CD4-positive, alpha-beta T cell (primary cell): ENCODE results near the gene SCAMP4. TPM values are rescaled to one million over a fixed set of nuclear protein-coding genes. Genes with fewer than 3 reads are reported as not detected.
A peak's percentile ranks its signal among the peaks of the same experiment; 100 is the strongest.

Source experiments
- ATAC-seq: fragments of 200-7000 bp; cut with Tn5 transposase; one replicate; pipeline ENCODE4 v1.10.0; 2022; ENCODE audit warnings: mild to moderate bottlenecking; ENCODE audit not compliant: poor library complexity
- CTCF ChIA-PET: fragments of 350-600 bp; sonication (Branson Sonifier 250); formaldehyde crosslinking; loops from one replicate; lab custom pipeline; 2021; ENCODE audit warnings: antibody characterized with exemption, inconsistent platforms; lab: Charles Lee
- POLR2A ChIA-PET: fragments of 350-600 bp; sonication (Branson Sonifier 250); formaldehyde crosslinking; loops from one replicate; lab custom pipeline; 2021; ENCODE audit warnings: antibody characterized with exemption, inconsistent platforms; lab: Charles Lee
- DNase-seq, 14 experiments: peaks; one replicate each; pipeline ENCODE4 v3.0.0-alpha.2; 2013 to 2020; ENCODE audit warnings: mixed read lengths in 2 of 14
- H3K27ac ChIP-seq, 2 donors: one replicate each; pipeline versions ENCODE4 v1.5.1 to v1.7.0; 2013; ENCODE audit warnings: low read length in 2 of 2, low read depth in 1 of 2, mild to moderate bottlenecking in 1 of 2
- H3K27me3 ChIP-seq, 2 experiments: 1 replicate in 1 of 2; 2 replicates in 1 of 2; pipeline versions ENCODE4 v1.6.1 to v1.7.0; 2013; ENCODE audit warnings: low read length in 2 of 2, control low read depth in 1 of 2, mild to moderate bottlenecking in 1 of 2, moderate library complexity in 1 of 2; ENCODE audit not compliant: insufficient read depth in 2 of 2, control insufficient read depth in 1 of 2
- H3K36me3 ChIP-seq: one replicate; pipeline ENCODE4 v1.6.1; 2013; ENCODE audit warnings: low read length, control low read depth; ENCODE audit not compliant: insufficient read depth
- H3K4me1 ChIP-seq: one replicate; pipeline ENCODE4 v1.6.1; 2013; ENCODE audit warnings: low read length, control low read depth; ENCODE audit not compliant: insufficient read depth
- H3K4me3 ChIP-seq: one replicate; pipeline ENCODE4 v1.5.1; 2013; ENCODE audit warnings: mild to moderate bottlenecking, low read length, moderate library complexity
- H3K9me3 ChIP-seq, 2 experiments: 1 replicate in 1 of 2; 2 replicates in 1 of 2; pipeline versions ENCODE4 v1.6.1 to v1.7.0; 2013; ENCODE audit warnings: low read length in 2 of 2, mild to moderate bottlenecking in 2 of 2, control low read depth in 1 of 2, moderate library complexity in 1 of 2; ENCODE audit not compliant: control insufficient read depth in 1 of 2, insufficient read depth in 1 of 2
- H3K27ac Mint-ChIP-seq: one replicate; pipeline ENCODE4 v1.8.0; 2020; ENCODE audit warnings: mixed read lengths
- H3K27me3 Mint-ChIP-seq: one replicate; pipeline ENCODE4 v1.8.0; 2021; ENCODE audit warnings: mixed read lengths
- H3K36me3 Mint-ChIP-seq: one replicate; pipeline ENCODE4 v1.8.0; 2021; ENCODE audit warnings: low read depth, mixed read lengths
- H3K4me1 Mint-ChIP-seq: one replicate; pipeline ENCODE4 v1.8.0; 2021; ENCODE audit warnings: low read depth, mixed read lengths
- H3K4me3 Mint-ChIP-seq: one replicate; pipeline ENCODE4 v1.8.0; 2020; ENCODE audit warnings: mild to moderate bottlenecking, mixed read lengths
- H3K9me3 Mint-ChIP-seq: one replicate; pipeline ENCODE4 v1.8.0; 2020; ENCODE audit warnings: mixed read lengths
- intact Hi-C, 2 experiments: fragments of 100-400 bp; cut with DNase I in 1 of 2; cut with micrococcal nuclease in 1 of 2; formaldehyde crosslinking; loops; one replicate each; pipeline versions ENCODE4 v1.15.1 to v1.9.0; 2023 to 2025; cut with DNase I, micrococcal nuclease
- total RNA-seq, 174 experiments: library from RNA in 2 of 174; stranded (reverse) in 2 of 174; gene quantifications; one replicate each; pipeline ENCODE4 v1.2.3 and lab custom pipeline; 2021 to 2026
- TF ChIP-seq, protein P1 (sequence below): fragments of 200-600 bp; IDR thresholded peaks from one replicate; pipeline ENCODE4 v1.8.0; 2022; ENCODE audit warnings: antibody characterized with exemption, mild to moderate bottlenecking

SCAMP4 gene
- total RNA-seq, 2 experiments from 2014 or later = 12.7 to 15.4 TPM

- TF ChIP-seq, protein P1, sequence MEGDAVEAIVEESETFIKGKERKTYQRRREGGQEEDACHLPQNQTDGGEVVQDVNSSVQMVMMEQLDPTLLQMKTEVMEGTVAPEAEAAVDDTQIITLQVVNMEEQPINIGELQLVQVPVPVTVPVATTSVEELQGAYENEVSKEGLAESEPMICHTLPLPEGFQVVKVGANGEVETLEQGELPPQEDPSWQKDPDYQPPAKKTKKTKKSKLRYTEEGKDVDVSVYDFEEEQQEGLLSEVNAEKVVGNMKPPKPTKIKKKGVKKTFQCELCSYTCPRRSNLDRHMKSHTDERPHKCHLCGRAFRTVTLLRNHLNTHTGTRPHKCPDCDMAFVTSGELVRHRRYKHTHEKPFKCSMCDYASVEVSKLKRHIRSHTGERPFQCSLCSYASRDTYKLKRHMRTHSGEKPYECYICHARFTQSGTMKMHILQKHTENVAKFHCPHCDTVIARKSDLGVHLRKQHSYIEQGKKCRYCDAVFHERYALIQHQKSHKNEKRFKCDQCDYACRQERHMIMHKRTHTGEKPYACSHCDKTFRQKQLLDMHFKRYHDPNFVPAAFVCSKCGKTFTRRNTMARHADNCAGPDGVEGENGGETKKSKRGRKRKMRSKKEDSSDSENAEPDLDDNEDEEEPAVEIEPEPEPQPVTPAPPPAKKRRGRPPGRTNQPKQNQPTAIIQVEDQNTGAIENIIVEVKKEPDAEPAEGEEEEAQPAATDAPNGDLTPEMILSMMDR = no peak
- intact Hi-C loops = no loop called here
- Mint-ChIP-seq H3K36me3 (peaks cover 8% of the 10 kb centered on the region), H3K27me3 (no peaks in the 10 kb centered on the region), H3K4me3 (peak overlapping the region; percentile 87), H3K4me1 (peaks cover 64% of the 10 kb centered on the region), H3K27ac (peak overlapping the region; percentile 96), H3K9me3 (no peaks in the 10 kb centered on the region)
- POLR2A ChIA-PET = interaction anchor here (0.9 to 2.0 kb wide), 3 partner anchors 8 to 590 kb away, joined by 3 to 8 read pairs (median 4); partner anchors contain the start of gene CIRBP
- peaks cover 86% of the 10 kb centered on the region for H3K4me1 ChIP-seq
- no peaks in the 10 kb centered on the region for H3K9me3 ChIP-seq
- DNase-seq = peak in 2 of 14 experiments; percentile 28 to 48
- H3K27me3 ChIP-seq = no peaks in the 10 kb centered on the region
- peak overlapping the region; percentile 67 to 77 for H3K27ac ChIP-seq
- CTCF ChIA-PET = interaction anchor here (0.6 to 0.9 kb wide), 2 partner anchors 10 to 228 kb away, joined by 3 to 4 read pairs; no protein-coding TSS in a partner anchor
- no peak overlapping the region for H3K4me3 ChIP-seq
- H3K36me3 ChIP-seq = no peaks in the 10 kb centered on the region
- no peak for ATAC-seq
Observed at GRCh38 chr19:1858412-1859081, 46.7 kb upstream of the SCAMP4 start.

- H3K4me3 ChIP-seq = no peak overlapping the region
- intact Hi-C loops = no loop called here
- peak overlapping the region; percentile 96 for H3K27ac Mint-ChIP-seq
- no peaks in the 10 kb centered on the region for H3K27me3 Mint-ChIP-seq
- peak overlapping the region; percentile 68 for H3K4me3 Mint-ChIP-seq
- ATAC-seq = no peak
- POLR2A ChIA-PET = no interaction called here
- peak overlapping the region; percentile 53 to 67 for H3K27ac ChIP-seq
- CTCF ChIA-PET = no interaction called here
- peaks cover 63% of the 10 kb centered on the region for H3K4me1 Mint-ChIP-seq
- H3K9me3 ChIP-seq = no peaks in the 10 kb centered on the region
- TF ChIP-seq, protein P1 = no peak
- peaks cover 82% of the 10 kb centered on the region for H3K4me1 ChIP-seq
- H3K27me3 ChIP-seq = no peaks in the 10 kb centered on the region
- no peaks in the 10 kb centered on the region for H3K9me3 Mint-ChIP-seq
- no peaks in the 10 kb centered on the region for H3K36me3 ChIP-seq
- no peak for DNase-seq
- H3K36me3 Mint-ChIP-seq = peaks cover 8% of the 10 kb centered on the region
Observed at GRCh38 chr19:1859331-1859781, 45.8 kb upstream of the SCAMP4 start.

GRCh38 chr19:1860042-1860775, 45.0 kb upstream of the SCAMP4 start:
- no peaks in the 10 kb centered on the region for H3K9me3 ChIP-seq
- CTCF ChIA-PET = interaction anchor here (0.6 kb wide), 1 partner anchor 100 kb away, joined by 4 read pairs; no protein-coding TSS in a partner anchor
- no peaks in the 10 kb centered on the region for H3K36me3 ChIP-seq
- Mint-ChIP-seq H3K4me1 (peaks cover 59% of the 10 kb centered on the region), H3K27ac (peak overlapping the region; percentile 96), H3K4me3 (peak overlapping the region; percentile 99), H3K27me3 (no peaks in the 10 kb centered on the region), H3K9me3 (no peaks in the 10 kb centered on the region), H3K36me3 (peaks cover 8% of the 10 kb centered on the region)
- intact Hi-C loops = loop anchor here (5.0 kb wide), 2 partner anchors 47 to 237 kb away; partner anchors contain the start of genes ADAT3 (in 1 of the 2), IZUMO4 (in 1 of the 2), MOB3A (in 1 of the 2) and SCAMP4 (in 1 of the 2)
- DNase-seq = peak in 11 of 14 experiments; percentile 43 to 92 (median 67)
- TF ChIP-seq, protein P1 = no peak
- no peaks in the 10 kb centered on the region for H3K27me3 ChIP-seq
- POLR2A ChIA-PET = interaction anchor here (0.6 kb wide), 1 partner anchor 389 kb away, joined by 3 read pairs; the partner anchor contains the start of gene AMH
- H3K4me1 ChIP-seq = peaks cover 80% of the 10 kb centered on the region
- H3K4me3 ChIP-seq = peak overlapping the region; percentile 19
- ATAC-seq = no peak
- H3K27ac ChIP-seq = peak overlapping the region; percentile 61 to 67
